Measurements from ENCODE around the gene LHX1.

The LHX1 gene

GRCh38 chr17:36922175-36922574 is 15.1 kb upstream of the LHX1 start:
- no peak for DNase-seq (ENCODE audit: low read depth)

DNA sequence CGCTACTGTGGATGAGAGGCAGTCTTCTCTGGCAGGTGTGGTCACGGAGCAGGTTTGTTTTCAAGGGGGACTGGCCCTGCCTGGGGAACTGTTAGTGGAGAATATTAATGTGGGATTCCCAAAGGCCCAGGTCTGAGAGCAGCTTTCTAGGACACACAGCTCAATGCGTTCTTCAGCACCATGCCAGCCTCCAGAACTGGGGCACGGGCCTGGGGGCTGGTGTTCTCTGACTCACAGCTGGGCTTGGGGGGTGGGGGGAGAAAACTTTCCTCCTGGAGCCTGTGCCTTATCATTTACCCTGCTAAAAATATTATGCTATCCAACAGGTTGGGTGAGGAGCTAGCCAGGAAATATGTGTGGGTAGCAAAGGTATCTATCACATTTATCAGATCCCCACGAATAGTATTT is 13.5 kb upstream of the LHX1 start:
- no peak for DNase-seq (ENCODE audit: low read depth)

- no peak for DNase-seq (ENCODE audit: low read depth)
These were observed 11.0 kb upstream of the LHX1 start for GRCh38 chr17:36926226-36926625.

DNA sequence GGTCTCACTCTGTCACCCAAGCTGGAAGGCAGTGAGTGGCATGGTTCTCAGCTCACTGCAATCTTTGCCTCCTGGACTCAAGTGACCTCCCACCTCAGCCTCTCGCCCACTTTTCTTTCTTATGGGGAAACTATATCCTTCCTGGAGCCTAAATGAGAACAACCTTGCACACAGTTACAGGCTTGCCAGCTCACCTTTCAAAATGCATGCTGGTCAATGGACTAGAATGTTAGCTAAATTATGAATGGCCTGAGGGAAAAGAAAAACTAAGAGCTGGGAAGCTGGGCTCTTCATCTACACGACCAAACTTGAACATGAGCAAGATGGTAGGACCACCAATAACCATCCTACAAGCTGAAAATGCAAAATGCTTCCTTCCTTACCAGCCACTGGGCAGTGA is 10.6 kb upstream of the LHX1 start:
- no peak for DNase-seq (ENCODE audit: low read depth)

GRCh38 chr17:36928471-36929345 is 8.6 kb upstream of the LHX1 start:
- DNase-seq (ENCODE audit: low read depth) = no peak

GRCh38 chr17:36929851-36930582 is 7.3 kb upstream of the LHX1 start:
- no peak for DNase-seq (ENCODE audit: low read depth)

- no peak for DNase-seq (ENCODE audit: low read depth)
These were observed 6.7 kb upstream of the LHX1 start for GRCh38 chr17:36930583-36930900.

DNA sequence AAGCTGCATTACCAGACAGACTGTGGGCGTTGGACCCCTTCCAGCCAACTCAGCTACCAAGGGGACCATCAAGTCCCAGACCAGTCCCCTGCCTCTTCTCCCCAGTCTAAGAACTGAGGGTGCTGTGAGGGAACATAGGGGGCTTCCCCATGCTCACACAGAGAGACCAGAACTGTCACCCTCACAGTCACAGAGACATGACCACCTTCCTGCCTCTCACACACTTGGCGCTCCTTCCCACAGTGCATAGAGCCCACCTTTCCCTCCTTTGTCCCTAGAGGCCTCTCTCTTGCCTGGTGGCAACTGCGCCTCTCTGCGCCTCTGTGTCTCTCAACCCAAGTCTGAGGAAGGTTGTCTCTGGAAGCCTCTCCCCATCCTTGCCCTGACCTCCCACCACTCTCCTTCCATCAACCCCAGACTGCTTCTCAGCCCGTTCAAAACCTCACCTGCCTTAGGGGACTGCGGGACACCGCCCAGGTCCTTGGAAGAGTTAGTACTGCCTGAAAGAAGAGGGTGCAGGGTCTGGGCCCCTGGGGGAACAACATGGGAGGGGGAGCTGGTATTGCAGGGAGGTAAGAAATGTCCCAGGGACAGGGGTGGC is 6.1 kb upstream of the LHX1 start:
- no peak for DNase-seq (ENCODE audit: low read depth)

GRCh38 chr17:36931697-36932382 is 5.4 kb upstream of the LHX1 start:
- no peak for DNase-seq (ENCODE audit: low read depth)

DNA sequence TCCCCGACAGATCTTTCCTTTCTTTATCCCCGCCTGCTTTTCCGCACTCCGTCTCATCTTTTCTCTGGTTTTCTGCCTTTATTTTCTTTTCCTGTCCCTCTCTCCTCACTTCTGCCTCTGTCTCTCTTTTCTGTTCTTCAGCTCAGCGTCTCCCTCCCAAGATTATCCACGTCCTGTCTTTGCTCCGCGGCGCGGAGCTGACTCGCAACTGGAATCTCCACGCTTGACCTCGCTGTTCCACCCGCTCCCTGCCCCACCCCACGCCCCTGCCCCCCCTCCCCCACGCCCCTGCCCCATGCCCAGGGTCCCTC is 4.9 kb upstream of the LHX1 start:
- no peak for DNase-seq (ENCODE audit: low read depth)

- DNase-seq (ENCODE audit: low read depth) = no peak
These were observed 4.4 kb upstream of the LHX1 start for GRCh38 chr17:36932694-36933511.

- no peak for DNase-seq (ENCODE audit: low read depth)
These were observed 3.6 kb upstream of the LHX1 start for GRCh38 chr17:36933512-36934143.

DNA sequence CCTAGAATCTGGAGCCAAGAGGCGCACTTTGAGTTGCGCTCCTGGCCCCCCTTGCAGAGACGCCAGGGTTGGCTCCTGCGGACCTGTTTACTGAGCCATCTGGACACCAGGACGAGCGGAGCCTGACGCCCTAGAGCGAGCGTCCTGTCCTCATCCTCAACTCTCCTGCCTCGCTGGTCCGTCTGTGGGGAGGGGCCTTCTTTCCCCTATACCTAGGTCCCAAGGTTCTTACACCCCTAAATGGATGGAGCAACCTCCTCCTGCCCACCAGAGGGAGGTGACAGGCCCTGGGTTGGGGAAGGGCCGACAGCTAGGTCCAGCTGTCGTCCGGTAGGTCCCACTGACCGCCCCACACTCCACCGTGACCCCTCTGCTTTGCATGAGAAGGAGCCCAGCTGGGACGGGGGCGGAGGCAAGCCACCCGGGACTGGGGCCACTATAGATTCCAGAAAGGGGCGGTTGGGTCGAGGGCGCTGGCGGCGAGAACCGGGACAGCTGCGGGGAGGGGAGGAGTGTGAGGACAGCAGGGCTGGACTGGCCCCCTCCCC is 3.1 kb upstream of the LHX1 start:
- no peak for DNase-seq (ENCODE audit: low read depth)

GRCh38 chr17:36934692-36935630 is 2.3 kb upstream of the LHX1 start:
- DNase-seq (ENCODE audit: low read depth) = no peak

DNA sequence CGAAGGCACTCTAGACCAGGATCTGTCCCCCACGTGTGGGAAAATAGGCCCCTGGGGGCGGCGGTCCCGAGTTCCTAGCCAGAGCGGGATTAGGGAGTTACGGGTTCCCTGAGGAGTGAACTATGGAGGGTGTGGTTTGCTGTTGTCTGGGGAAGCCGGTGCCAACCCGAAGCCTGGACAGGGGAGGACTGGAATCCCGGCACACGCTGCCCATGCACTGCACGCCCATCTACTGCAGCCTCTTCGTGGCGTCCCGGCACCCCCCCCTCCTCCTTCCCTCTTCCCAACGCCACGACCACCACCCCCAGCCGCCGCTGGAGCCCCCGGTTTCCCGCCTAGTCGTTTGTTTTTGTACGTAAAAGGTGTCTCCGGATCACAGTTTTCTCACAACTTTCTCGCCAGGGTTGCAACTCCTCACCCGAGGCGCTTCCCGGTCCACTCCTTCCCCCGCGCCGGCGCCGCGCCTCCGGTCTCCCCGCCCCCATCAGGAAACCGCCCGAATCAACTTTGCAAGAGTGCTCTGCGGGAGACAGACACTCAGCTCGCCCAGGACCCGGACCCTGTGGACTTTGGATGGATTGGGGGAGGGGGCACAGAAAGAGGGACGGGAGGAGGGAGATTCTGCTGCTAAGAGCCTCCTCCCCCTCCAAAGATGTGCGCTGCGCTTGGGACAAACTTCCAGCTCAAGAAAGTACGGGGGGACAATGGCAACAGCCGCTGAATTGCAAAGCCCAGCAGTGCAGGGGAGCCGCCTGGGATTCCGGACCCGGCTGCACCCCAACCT is 1.4 kb upstream of the LHX1 start:
- no peak for DNase-seq (ENCODE audit: low read depth)

DNA sequence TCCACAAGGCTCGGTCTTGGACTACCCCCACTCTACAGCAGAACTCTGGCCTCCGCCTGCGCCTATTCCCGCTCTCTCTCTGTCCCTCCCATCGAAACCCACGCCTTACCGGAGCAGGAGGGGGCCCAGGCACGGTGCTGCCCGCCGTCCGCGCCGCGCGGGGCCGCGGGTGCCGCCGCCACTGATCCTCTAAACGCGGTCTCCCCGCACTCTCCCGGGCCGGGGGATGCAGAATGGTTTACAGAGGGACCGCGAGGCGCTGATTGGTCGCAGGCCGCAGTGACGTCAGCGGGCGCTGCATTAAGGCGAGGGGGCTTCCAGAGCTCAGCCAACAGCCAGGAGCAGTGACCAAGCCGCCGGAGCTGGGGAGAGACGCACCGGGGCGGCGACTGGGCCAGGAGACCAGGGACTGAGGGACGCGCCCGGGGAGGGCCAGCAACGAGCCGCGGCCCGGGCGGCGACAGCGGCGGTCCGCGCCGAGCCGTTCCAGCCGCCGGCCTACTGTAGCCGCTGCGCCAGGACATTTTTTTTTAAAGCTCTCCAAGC is 747 bp upstream of the LHX1 start:
- DNase-seq (ENCODE audit: low read depth) = no peak

GRCh38 chr17:36937959-36938565 is 787 bp downstream of the LHX1 start:
- DNase-seq (ENCODE audit: low read depth) = no peak

DNA sequence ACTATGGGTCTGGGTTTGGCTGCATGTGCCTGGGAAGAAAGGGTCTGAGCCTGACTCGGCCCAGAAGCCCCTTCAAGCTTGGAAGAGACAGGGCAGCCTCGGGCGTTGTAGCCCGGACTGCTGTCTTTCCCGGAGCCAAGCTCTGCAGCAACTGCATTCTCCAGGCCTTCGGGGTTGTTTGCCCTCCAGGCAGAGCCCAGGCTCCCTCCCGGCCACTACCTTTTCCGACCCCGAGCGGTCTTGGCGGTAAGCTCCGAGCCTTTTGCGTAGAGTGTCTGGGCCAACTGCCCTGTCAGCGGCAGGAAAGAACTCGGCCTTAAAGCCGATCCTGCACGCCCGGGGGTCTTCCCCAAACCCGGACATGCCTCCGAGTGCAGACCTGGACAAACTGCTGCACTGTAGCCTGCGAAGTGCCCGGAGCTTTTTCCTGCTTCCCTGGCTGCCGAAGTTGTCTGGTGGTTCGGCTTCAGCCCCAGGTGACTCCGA is 1.3 kb downstream of the LHX1 start:
- DNase-seq (ENCODE audit: low read depth) = no peak
